GM12873 (cell line): ENCODE results near the gene CBLIF.

ENCODE experiments used
- TF ChIP-seq, protein P1 (sequence below): IDR thresholded peaks from 2 replicates; pipeline ENCODE4 v1.5.1; 2012; ENCODE audit warnings: low read depth, mild to moderate bottlenecking, moderate library complexity, low read length, control low read depth; ENCODE audit not compliant: insufficient read depth; ENCODE audit errors: missing control alignments

The CBLIF gene

DNA sequence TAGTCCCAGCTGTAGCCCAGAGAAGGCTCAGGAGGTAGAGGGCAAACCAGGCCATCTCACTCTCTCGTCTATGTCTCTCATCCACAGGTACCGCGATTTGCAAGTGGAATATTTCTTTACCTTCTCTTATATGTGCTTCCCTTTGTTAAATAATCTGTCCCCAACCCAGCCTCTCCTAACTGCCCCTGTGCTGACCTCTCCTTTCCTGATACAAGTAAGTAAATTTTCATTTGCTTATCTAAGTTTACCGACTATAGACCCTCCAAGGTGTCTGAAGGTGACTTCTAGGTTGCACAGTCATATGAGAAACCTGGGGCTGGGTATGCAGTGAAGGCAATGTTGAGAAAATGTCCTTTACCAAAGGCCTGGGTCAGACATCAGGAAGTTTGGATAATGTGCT lies at the start of gene CBLIF:
Gene CBLIF (minus strand): TSS at position 101 of the 400 bp plus-strand sequence. CDS start 46 bp downstream, at position 55.
- TF ChIP-seq, protein P1, sequence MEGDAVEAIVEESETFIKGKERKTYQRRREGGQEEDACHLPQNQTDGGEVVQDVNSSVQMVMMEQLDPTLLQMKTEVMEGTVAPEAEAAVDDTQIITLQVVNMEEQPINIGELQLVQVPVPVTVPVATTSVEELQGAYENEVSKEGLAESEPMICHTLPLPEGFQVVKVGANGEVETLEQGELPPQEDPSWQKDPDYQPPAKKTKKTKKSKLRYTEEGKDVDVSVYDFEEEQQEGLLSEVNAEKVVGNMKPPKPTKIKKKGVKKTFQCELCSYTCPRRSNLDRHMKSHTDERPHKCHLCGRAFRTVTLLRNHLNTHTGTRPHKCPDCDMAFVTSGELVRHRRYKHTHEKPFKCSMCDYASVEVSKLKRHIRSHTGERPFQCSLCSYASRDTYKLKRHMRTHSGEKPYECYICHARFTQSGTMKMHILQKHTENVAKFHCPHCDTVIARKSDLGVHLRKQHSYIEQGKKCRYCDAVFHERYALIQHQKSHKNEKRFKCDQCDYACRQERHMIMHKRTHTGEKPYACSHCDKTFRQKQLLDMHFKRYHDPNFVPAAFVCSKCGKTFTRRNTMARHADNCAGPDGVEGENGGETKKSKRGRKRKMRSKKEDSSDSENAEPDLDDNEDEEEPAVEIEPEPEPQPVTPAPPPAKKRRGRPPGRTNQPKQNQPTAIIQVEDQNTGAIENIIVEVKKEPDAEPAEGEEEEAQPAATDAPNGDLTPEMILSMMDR, result no peak

DNA sequence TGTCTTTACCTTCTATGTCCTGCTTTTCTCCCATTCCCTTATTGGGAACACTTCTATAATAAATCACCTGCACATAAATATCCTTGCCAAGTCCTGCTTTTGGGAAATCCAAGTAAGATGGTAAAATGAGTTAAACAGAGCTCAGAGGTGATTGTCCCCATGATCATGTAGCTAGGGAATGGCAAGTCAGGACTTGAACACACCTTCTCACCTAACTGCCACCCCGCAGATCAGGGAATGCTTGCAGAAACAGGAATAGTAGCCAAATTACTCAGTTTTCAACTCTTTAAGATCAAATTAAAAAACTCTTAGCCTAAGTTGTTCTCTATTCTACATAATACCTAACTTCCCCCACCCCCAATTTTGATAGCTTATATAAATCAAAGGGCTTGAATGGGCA lies 49.3 kb upstream of the CBLIF start:
- TF ChIP-seq, protein P1, result no peak

DNA sequence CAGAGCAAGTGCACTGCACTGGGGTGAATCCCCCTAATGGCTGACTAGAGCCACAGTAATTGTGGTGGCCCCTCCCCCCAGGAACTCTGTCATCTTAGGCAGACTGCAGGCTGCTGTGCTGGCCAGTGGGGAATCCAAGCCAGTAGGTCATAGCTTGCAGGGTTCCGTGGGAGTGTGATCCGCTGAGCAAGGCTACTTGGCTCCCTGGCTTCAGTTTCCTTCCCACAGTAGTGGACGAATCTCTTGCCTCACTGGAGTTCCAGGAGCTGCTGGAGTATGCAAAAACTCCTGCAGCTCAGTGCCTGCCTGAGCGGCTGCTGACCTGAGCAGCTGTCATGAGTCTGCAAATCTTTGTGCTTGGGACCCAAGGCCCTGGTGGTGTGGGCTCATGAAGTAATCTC lies 46.5 kb upstream of the CBLIF start:
- TF ChIP-seq, protein P1, result no peak

DNA sequence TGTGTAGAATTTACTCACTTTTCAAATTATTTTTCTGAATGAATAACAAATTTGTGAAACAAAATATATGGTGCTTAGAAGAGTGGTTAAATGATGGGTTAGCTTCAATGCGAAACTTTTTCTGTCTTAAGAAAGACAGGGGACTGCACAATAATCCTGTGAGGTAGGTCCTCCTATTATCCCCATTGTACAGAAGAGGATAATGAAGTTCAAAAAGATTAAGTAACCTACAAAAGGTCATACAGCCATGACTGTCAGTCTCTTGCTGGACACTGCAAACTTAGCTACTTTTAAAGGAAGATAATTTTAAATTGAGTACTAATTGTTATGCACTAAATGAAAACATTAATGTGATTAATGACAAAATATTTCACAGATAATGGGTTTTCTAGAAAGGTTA lies 38.3 kb upstream of the CBLIF start:
- TF ChIP-seq, protein P1, result no peak

DNA sequence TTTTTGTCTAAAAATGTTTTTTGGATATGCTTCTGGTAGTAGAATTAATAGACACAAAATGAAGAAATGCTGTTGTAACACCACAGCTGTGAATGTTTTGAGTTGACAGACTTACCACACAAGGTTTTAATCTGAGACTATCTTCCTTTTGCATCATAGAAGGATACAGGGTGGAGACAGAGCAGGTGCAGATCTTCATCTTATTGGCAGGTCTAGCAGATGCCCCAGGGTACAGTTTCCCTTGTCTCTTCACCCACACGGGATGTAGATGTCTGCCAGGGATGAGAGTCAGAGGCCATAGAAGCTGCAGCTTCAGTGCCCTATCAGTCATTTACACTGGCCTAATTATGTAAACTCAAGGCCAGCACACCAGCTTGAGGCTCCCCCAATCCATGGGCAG lies 34.3 kb upstream of the CBLIF start:
- TF ChIP-seq, protein P1, result no peak

DNA sequence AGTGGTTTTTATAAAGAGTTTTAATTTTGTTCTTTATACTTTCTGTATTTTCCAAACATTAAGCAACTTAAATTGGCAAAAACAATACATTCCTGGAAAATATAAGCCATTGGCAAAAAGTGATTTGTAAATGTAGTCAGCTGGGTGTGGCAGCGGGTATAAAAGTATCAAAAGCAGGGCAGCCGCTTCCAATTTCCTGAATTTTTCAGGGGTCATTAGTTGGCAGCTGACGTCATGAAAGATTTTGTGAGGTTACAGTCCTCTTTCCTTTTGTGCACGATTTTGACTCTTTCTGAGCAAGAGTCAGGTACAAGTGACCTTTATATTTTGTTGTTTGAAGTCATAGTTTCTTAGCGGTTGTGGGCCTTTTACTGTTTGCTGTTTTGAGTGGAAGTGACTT lies 33.3 kb upstream of the CBLIF start, which contains the start of gene OOSP3:
Gene OOSP3 (plus strand): TSS at position 208 of the 400 bp plus-strand sequence. CDS start 27 bp downstream, at position 235.
- TF ChIP-seq, protein P1, result no peak

DNA sequence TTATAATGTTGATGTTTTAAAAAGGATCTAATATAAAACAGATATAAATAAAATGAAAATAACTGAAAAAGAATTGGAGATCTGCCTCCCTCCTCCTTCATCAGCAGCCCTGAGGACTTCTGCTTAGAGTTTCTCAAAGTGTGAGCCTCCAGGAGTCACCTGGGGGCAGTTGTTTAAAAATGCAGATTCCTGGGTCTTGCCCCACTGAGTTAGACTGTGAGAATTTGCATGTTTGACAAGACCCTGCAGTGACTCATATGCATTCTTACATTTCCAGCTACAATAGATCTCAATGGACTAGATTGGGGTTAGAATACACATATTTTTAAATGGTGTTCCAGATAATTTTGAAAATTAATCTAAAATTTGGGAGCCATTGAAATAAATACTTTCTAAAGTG lies 32.5 kb upstream of the CBLIF start:
- TF ChIP-seq, protein P1, result no peak
